SK-N-MC (cell line): ENCODE measurements around the gene HSD11B2.

Experiments used
- EZH2 ChIP-seq: fragments of 200-600 bp; sonication (generic); IDR thresholded peaks from one replicate; pipeline ENCODE4 v1.6.1; 2017; ENCODE audit warnings: antibody characterized with exemption
- POLR2AphosphoS5 ChIP-seq: IDR thresholded peaks from 2 replicates; pipeline ENCODE4 v1.6.1; 2012; ENCODE audit warnings: mild to moderate bottlenecking, low read depth, low read length, borderline replicate concordance

- TF ChIP-seq POLR2AphosphoS5, result no peak
- no peak for TF ChIP-seq EZH2
These were observed 31.6 kb upstream of the HSD11B2 start for GRCh38 chr16:67399218-67399733.
